SH-SY5Y (cell line): ENCODE data around the gene KRTAP12-4.

ENCODE experiments used
- GATA2 ChIP-seq: IDR thresholded peaks from 2 replicates; pipeline ENCODE4 v1.6.1; 2011; ENCODE audit warnings: mild to moderate bottlenecking, low read depth, low read length
- GATA3 ChIP-seq: IDR thresholded peaks from 2 replicates; pipeline ENCODE4 v1.6.1; 2011; ENCODE audit warnings: low read depth, mild to moderate bottlenecking, low read length, moderate library complexity

The KRTAP12-4 gene

GRCh38 chr21:44630440-44630839 lies 24.0 kb downstream of the KRTAP12-4 start:
- no peak for TF ChIP-seq GATA2
- no peak for TF ChIP-seq GATA3

DNA sequence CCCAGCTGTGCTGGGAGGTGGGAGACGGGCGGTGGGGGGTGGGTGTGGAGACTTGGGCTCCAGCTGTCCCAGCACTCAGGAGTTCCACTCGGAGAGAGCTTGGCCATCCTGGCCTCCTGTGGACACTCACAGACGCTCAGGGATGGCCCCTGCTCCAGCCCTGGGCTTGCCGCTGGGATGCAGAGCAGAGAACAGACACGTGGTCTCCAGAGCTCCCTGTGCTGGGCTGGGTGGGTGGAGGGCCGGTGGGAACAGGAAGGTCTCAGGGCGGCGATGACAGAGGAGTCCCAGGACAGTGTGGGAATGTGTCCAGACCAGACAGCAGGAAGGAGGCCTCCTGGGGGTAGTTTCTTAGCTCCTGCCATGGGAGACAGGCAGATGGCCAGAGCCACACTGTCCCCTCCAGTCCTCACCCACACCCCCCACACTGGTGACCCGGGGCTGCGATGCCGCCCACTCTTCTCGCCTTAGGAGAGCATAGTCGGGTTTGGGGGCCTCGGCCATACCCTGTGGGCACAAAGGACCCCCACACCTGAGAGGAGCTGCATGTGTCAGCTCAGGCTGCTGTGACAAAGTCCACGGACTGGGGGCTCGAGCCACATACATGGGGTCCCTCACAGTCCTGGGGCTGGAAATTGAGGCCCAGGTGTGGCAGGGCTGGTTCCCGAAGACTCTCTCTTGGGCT lies 25.6 kb downstream of the KRTAP12-4 start:
- no peak for TF ChIP-seq GATA2
- no peak for TF ChIP-seq GATA3

DNA sequence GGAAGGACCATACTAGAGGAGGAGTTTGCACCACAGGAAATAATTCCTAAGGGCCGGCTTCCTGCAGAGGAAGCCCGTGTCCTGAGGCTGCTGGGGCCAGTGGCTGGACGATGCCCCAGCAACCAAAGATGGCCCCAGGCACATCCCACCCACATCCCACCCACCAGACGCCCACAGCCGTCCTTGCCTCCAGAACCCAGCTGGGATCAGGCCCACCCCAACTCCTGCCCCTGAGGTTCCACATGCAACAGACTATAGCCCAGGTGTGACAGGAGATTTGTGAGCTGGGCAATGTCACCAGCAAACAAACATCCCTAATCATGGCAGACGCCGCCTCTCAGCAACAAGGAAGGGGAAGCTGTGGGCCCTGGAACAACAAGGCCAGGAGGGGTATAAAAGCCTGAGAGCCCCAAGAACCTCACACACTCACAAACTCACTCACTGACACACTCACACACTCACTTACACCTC lies 27.8 kb downstream of the KRTAP12-4 start, which contains the start of gene KRTAP10-9:
Gene KRTAP10-9 (plus strand): TSS at position 421 of the 471 bp plus-strand sequence. CDS start 79 bp downstream, outside the sequence.
- TF ChIP-seq GATA3 (no peak), GATA2 (no peak)

- TF ChIP-seq GATA2 (no peak), GATA3 (no peak)
Measured at GRCh38 chr21:44626262-44626661, 28.2 kb downstream of the KRTAP12-4 start.

DNA sequence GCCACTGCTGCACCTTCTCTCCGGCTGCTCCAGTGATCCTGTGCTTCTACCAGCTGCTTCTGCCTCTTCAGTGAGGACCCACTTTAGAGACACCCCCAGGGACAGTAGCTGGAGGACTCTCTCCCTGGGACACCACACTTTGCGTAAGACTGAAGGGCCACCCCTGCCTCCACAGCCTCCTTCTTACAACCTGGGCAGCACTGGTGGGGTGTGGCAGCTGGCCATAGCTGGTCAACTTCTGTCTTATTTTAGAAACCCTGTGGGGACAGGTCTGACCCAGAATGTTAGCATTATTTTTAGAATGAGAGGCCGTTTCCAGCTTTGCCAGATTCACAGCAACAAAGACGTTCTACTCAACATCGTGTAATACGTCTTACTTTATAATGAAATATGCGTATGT lies 28.7 kb downstream of the KRTAP12-4 start:
- no peak for TF ChIP-seq GATA3
- TF ChIP-seq GATA2, result no peak

GRCh38 chr21:44623575-44623974 lies 30.9 kb downstream of the KRTAP12-4 start:
- no peak for TF ChIP-seq GATA3
- TF ChIP-seq GATA2, result no peak

GRCh38 chr21:44619886-44620285 lies 34.6 kb downstream of the KRTAP12-4 start:
- TF ChIP-seq GATA2 (no peak), GATA3 (no peak)

DNA sequence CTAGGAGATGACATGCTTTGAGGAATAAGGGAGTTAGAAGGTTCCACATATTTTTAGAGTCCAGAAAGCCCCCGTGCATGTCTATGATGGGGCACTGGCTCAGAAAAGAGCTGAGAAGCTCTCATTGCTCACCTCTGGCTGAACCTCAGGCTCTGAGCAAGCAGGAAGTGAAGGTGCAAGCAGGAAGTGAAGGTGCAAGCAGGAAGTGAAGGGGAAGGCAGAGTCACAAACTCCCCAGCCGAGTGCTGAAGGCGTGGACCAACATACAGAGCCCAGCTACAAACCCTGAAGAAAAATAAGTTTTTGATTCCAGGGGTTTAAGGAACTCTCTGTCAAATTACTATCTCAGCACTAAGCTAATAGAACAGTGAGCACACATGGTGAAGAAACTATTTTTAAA lies 35.5 kb downstream of the KRTAP12-4 start:
- no peak for TF ChIP-seq GATA3
- no peak for TF ChIP-seq GATA2

DNA sequence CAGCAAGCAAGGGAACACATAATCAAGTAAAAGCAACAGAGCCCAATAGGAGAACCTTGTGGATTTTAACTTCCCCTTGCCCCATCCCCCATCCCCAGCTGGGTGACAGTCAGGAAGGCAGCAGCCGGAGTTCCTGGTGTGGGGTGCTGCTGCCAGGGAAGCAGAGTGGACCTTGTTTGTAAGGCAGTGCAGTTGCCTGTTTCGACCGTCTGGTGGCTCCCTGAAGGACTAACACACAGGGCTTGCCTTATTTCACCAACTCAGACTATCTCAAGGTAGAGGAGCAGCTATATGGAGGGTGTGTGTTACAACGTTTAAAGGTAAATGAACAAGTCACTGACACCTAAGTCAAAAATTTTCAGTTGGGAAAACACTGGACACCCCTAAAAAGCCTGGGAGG lies 36.0 kb downstream of the KRTAP12-4 start:
- no peak for TF ChIP-seq GATA2
- TF ChIP-seq GATA3, result no peak

DNA sequence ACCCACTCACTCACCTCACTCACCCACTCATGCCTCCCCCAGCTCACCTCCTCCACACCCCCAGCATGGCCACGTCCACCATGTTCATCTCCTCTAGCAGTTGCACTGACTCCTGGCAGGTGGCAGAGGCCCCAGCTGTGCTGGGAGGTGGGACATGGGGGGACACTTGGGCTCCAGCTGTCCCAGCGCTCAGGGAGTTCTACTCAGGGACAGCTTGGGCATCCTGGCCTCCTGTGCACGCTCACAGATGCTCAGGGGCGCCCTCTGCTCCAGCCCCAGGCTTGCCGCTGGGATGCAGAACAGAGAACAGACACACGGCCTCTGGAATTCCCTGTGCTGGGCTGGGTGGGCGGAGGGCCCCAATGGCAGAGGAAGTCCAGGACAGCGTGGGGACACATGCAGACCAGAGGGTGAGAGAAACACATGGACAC lies 37.4 kb downstream of the KRTAP12-4 start:
- TF ChIP-seq GATA2 (no peak), GATA3 (no peak)

DNA sequence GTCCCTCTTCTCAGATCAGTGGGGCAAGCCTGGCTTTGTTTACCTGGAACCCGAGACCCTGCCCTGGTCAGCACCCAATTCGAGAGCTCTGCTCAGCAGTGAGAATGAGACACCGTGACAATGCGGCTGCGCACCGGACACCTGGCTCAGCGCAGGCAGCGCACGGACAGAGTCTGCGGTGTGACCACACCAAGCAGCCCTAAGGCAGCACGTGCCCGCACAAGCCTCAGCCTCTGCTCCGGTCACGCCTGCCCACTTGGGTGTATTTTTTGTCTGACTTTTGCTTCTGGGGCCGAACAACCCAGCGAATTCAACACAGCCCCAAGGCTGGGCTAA lies 37.9 kb downstream of the KRTAP12-4 start:
- TF ChIP-seq GATA2 (no peak), GATA3 (no peak)

- no peak for TF ChIP-seq GATA2
- TF ChIP-seq GATA3, result no peak
Measured at GRCh38 chr21:44615911-44616590, 38.4 kb downstream of the KRTAP12-4 start.

- TF ChIP-seq GATA3, result no peak
- no peak for TF ChIP-seq GATA2
Measured at GRCh38 chr21:44615466-44615865, 39.0 kb downstream of the KRTAP12-4 start.

- TF ChIP-seq GATA2 (no peak), GATA3 (no peak)
Measured at GRCh38 chr21:44614961-44615391, 39.5 kb downstream of the KRTAP12-4 start.

GRCh38 chr21:44614161-44614631 lies 40.3 kb downstream of the KRTAP12-4 start:
- TF ChIP-seq GATA3 (no peak), GATA2 (no peak)
